Activated naive CD4-positive, alpha-beta T cell treated with anti-CD3 and anti-CD28 coated beads for 36 hours (primary cell): Measurements from ENCODE around the gene P2RY6. TPM values are rescaled to one million over a fixed set of nuclear protein-coding genes. Genes with fewer than 3 reads are reported as not detected.

Experiments
- CTCF ChIA-PET: fragments of 350-600 bp; sonication (Branson Sonifier 250); formaldehyde crosslinking; loops from one replicate; lab custom pipeline; 2021; ENCODE audit warnings: antibody characterized with exemption; lab: Charles Lee
- DNase-seq: peaks from one replicate; pipeline ENCODE4 v3.0.0-alpha.2; 2020
- H3K27ac Mint-ChIP-seq: one replicate; pipeline ENCODE4 v1.8.0; 2021; ENCODE audit warnings: mild to moderate bottlenecking, mixed read lengths
- H3K27me3 Mint-ChIP-seq: one replicate; pipeline ENCODE4 v1.8.0; 2021; ENCODE audit warnings: low read depth, mixed read lengths
- H3K36me3 Mint-ChIP-seq: one replicate; pipeline ENCODE4 v1.8.0; 2021; ENCODE audit warnings: low read depth, mixed read lengths
- H3K4me1 Mint-ChIP-seq: one replicate; pipeline ENCODE4 v1.8.0; 2021; ENCODE audit warnings: low read depth, mixed read lengths
- H3K4me3 Mint-ChIP-seq: one replicate; pipeline ENCODE4 v1.8.0; 2021; ENCODE audit warnings: mild to moderate bottlenecking, moderate library complexity, mixed read lengths
- H3K9me3 Mint-ChIP-seq: one replicate; pipeline ENCODE4 v1.8.0; 2021; ENCODE audit warnings: mixed read lengths
- intact Hi-C: fragments of 100-400 bp; cut with micrococcal nuclease; formaldehyde crosslinking; loops from one replicate; pipeline ENCODE4 v1.15.1; 2023
- total RNA-seq, 2 experiments: library from RNA; stranded (reverse); gene quantifications; one replicate each; pipeline ENCODE4 v1.2.3, GENCODE V29; 2021

Gene P2RY6, protein sequence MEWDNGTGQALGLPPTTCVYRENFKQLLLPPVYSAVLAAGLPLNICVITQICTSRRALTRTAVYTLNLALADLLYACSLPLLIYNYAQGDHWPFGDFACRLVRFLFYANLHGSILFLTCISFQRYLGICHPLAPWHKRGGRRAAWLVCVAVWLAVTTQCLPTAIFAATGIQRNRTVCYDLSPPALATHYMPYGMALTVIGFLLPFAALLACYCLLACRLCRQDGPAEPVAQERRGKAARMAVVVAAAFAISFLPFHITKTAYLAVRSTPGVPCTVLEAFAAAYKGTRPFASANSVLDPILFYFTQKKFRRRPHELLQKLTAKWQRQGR
- not detected for total RNA-seq

DNA sequence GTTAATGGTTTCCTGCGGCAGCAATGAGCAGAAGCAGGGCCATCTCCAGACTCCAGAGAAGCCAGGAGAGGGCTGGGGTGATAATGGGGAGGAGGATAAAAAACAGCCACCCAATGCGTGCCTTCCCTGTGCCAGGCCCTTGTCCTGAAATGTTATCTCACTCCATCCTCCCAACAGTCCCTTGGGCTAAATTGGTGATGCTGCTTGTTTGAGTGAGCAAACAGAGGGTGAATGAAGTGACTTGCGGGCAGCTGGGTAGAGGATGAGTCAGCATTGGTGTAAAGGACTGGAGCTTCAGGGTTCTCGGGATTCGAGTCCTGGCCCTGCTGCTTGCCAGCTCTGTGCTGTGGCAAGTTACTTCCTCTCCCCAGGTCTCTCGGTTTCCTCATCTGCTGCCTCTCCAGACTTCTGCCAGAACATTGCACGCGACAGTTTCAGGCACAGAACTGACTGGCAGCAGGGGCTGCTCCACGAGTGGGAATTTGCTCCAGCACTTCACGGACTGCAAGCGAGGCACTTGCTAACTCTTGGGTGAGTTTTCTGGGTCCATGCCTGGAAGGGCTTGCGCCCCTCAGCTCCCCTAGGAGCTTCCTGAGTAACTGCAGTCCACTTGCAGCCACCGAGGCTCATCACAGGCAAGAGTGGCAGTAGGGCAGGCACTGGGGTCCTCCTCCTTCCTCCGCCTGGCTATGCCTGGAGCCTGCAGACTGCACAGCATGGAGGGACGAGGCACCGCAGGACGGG, at the start of gene P2RY6:
Gene P2RY6 (plus strand): TSS at position 403 of the 744 bp plus-strand sequence. CDS start 24,181 bp downstream, outside the sequence.
- Mint-ChIP-seq H3K27ac (no peak within 1 kb of the TSS), H3K27me3 (no peaks in the 10 kb centered on the region), H3K9me3 (no peaks in the 10 kb centered on the region), H3K36me3 (no peaks in the 10 kb centered on the region), H3K4me1 (no peaks in the 10 kb centered on the region), H3K4me3 (no peak within 1 kb of the TSS)
- no peak for DNase-seq
- CTCF ChIA-PET: no interaction called here
- intact Hi-C loops: no loop called here

DNA sequence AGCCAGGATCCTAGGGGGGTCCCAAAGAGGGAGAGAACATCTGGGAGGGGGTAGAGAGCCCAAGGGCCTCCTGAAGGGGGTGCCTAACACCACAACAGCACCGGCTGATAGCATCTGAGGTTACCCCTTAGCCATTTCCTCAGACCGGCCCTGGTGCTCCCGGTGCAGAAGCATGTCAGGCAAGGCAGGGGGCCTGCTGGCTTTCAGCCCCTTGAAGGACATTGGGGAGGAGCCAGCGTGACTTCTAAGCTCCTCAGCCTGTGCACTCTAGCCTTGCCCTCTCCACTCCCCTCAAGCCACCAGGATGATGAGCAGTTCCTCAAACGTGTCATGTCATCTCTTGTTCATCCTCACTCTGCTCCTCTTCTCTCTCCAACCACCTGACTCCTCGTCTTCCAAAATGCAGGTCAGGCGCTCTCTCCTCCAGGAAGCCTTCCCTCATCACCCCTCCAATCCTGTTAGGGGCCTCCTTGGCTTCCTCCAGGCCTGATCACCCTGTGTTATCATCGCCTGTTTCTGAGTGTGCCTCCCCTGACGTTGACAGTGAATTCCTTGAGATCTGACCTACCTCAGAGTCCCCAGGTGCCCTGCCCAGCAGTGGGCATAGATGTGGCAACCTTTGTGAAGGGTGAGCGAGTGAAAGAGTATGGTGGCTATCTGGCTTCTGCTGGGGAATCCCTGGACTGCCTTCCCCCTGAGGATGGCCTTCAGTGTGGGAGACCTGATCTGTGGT, 48.0 kb upstream of the P2RY6 start:
- Mint-ChIP-seq H3K9me3 (no peaks in the 10 kb centered on the region), H3K27me3 (peaks cover 4% of the 10 kb centered on the region), H3K4me3 (no peak overlapping the region), H3K36me3 (no peaks in the 10 kb centered on the region), H3K4me1 (peaks cover under 1% of the 10 kb centered on the region), H3K27ac (no peak overlapping the region)
- DNase-seq: no peak
- CTCF ChIA-PET: no interaction called here
- intact Hi-C loops: no loop called here

DNA sequence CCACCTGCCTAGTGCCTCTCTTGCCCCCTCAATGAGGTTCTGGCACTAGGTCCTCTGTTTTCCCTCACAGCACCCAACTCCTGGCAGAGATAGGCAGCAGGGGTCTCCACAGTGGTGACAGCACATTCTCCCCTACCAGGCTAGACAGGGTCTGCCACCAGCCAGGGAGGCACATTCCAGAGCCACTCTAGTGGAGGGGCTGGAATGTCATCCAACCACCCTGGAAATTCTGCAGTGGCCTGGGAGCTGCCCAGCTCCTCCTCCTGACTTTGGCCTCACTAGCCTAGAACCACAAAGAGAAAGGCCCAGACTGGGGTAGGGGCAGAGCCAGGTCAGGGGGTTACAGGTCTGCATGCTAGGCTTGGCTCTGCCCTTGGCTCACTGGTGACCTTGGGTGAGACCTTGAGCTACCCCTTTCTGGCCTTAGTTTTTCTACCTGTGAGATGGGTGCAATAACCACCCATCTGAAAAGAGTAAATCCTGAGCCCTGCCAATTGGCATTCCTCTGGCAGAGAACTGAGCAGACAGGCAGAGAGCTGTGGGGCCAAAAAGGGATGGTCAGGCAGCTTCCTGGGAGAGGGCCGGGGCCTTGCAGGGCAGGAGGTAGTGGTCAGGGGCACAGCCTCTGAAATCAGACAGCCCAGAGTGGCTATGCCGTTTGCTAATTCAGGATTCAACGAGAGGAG, 47.0 kb upstream of the P2RY6 start:
- Mint-ChIP-seq H3K4me1 (no peaks in the 10 kb centered on the region), H3K9me3 (no peaks in the 10 kb centered on the region), H3K27ac (no peak overlapping the region), H3K27me3 (no peaks in the 10 kb centered on the region), H3K36me3 (no peaks in the 10 kb centered on the region), H3K4me3 (no peak overlapping the region)
- intact Hi-C loops: no loop called here
- CTCF ChIA-PET: no interaction called here
- no peak for DNase-seq

DNA sequence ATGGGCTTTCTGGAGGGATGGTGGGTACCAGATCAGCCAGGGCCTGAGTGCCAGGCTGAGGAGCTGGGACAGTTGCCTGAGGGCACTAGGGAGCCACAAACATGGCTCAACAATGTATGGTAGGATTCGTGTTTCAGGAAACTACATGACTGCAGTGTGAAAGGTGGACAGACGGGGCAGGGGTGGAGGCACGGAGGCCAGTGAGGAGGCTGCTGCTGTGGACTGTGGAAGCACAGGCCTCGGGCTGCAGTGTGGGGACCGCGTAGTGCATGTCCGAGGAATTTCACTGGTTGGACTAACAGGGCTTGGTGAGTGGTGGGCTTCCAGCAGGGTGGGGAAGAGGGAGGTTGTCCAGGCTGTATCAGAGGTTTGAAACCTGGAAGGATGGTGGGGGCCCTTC, 46.3 kb upstream of the P2RY6 start:
- no peaks in the 10 kb centered on the region for H3K36me3 Mint-ChIP-seq
- H3K4me3 Mint-ChIP-seq: no peak overlapping the region
- DNase-seq: no peak
- no peaks in the 10 kb centered on the region for H3K4me1 Mint-ChIP-seq
- CTCF ChIA-PET: no interaction called here
- H3K9me3 Mint-ChIP-seq: no peaks in the 10 kb centered on the region
- intact Hi-C loops: no loop called here
- no peak overlapping the region for H3K27ac Mint-ChIP-seq
- H3K27me3 Mint-ChIP-seq: no peaks in the 10 kb centered on the region

DNA sequence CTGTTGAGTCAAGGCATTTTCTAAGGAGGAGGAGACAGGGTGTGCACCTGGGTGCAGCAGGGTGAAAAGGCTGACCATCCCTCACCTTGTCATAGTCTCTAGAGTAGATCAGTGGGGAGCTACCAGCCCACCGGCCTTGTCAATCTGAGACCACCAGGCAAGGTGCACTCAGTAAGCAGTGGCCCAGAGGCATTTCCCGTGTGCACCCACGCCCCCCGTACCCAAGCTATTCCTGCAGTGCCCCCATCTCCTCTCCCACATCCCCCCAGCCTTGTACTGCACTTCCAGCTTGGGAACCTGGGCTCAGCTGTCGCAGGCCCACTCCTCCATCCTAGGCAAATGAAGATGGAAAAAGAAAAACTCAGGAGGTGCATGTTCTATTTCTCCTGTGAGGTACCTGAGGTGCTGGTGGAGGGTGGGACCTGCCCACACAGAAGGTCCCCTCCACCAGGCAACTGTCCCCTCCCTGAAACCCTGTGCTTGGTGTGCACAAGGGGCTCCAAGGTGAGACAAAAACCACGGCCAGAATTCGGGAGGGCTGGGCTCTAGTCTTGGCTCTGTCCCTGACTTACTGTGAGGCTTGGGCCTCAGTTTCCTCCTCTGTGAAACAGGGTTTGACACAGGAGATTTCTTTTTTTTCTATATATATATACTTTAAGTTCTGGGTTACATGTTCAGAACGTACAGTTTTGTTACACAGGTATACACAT, 45.7 kb upstream of the P2RY6 start:
- Mint-ChIP-seq H3K27ac (no peak overlapping the region), H3K4me1 (no peaks in the 10 kb centered on the region), H3K27me3 (no peaks in the 10 kb centered on the region), H3K9me3 (no peaks in the 10 kb centered on the region), H3K36me3 (no peaks in the 10 kb centered on the region), H3K4me3 (no peak overlapping the region)
- CTCF ChIA-PET: interaction anchor here (1.7 kb wide), 1 partner anchor 10 kb away, joined by 4 read pairs; no protein-coding TSS in a partner anchor
- no peak for DNase-seq
- intact Hi-C loops: no loop called here

DNA sequence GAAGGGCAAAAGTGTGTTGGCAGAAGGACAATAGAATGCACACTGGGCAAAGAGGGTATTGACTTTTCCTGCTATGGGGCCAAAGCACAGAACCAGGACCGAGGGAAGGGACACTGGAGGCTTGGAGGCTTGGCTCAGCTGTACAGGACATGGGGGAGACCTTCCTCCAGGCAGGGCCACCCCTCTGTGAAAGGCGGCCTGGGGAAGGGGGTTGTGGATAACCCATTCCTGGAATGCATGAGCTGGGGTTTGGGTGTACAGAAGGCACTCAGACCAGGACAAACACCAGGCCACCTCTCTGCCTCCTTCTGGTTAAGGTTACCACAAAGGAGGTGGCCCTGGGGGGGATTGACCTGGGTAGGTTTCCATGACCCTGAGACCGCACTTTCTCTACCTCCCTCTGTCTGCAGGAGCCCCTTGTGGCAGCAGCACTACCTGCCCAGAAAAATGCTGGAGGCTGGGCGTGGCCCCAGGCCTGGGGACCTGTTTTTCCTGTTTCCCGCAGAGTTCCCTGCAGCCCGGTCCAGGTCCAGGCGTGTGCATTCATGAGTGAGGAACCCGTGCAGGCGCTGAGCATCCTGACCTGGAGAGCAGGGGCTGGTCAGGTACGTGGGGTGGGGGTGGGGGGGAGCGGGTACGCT, 44.4 kb upstream of the P2RY6 start:
- Mint-ChIP-seq H3K4me1 (no peaks in the 10 kb centered on the region), H3K4me3 (no peak overlapping the region), H3K27ac (no peak overlapping the region), H3K36me3 (no peaks in the 10 kb centered on the region), H3K27me3 (no peaks in the 10 kb centered on the region), H3K9me3 (no peaks in the 10 kb centered on the region)
- intact Hi-C loops: no loop called here
- no peak for DNase-seq
- CTCF ChIA-PET: interaction anchor here (1.1 to 1.7 kb wide), 2 partner anchors 8 to 9 kb away, joined by 3 to 4 read pairs; no protein-coding TSS in a partner anchor

DNA sequence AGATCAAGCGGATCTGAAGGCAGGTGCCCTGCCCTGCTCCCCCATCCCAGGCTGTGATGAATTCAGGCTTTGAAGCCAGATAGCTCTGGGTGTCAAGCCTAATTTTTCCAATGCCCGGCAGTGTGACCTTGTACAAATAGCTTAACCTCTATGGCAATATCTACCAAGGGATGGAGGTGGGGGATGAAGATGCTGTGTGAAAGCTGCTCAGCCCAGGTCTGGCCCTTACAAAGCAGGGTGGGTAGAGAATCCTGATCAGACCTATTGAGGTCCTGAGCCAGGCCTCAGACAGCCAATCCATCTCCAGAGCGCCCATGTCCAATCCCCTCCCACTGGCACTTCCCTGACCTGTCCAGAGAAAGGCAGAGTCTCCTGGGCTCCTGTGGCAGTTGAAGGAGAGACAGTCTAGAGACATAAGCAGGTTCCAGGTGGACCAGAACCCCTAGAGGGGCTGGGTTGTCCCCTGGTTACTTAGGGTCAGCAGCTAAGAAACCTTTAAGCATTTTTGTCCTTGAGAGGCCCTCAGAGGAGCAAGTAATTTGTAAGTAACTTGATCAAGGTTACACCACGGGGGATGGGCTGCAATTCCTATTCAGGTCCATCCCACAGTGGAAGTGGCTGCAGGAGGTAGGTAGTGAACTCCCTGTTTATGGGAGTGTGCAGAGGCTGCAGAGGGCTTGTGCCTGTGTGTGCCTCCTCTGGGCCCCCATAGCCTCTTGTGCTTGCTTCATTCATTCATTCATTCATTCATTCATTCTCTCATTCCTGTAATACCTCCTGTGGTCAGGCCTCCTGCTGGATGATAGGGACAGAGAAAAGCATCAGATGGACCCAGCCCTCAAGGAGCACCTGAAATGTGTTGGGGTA, 43.6 kb upstream of the P2RY6 start:
- intact Hi-C loops: no loop called here
- Mint-ChIP-seq H3K4me3 (no peak overlapping the region), H3K9me3 (no peaks in the 10 kb centered on the region), H3K4me1 (no peaks in the 10 kb centered on the region), H3K27ac (no peak overlapping the region), H3K36me3 (no peaks in the 10 kb centered on the region), H3K27me3 (no peaks in the 10 kb centered on the region)
- CTCF ChIA-PET: interaction anchor here (1.1 to 1.7 kb wide), 2 partner anchors 8 to 9 kb away, joined by 3 to 4 read pairs; no protein-coding TSS in a partner anchor
- no peak for DNase-seq

DNA sequence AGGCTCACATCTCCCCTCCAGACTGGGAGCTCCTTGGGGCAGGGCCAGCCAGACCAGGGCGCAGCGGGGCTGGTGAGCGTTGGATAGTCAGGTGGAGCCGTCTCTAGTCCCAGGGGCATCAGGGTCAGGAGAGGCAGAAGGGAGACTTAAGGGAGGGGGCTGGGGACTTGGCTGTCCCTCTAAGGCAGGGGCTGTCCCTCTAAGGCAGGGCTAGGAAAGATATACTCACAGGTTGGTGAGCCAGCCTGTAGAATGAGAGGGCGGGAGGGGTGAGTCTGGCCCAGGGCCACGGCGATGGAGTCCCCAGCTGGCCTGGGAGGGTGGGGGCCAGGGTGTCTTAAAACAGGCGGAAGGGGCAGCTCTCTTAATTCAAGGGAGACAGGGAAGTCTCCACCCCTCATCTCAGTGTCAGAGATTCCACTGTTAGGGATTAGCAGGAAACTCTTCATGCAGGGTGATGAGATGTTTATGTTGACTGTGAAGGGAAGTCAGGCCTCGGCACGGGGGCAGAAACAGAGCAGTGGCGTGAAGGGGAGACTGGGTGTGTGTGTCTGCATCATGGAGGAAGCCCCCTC, 42.7 kb upstream of the P2RY6 start:
- CTCF ChIA-PET: interaction anchor here (0.6 kb wide), 1 partner anchor 61 kb away, joined by 3 read pairs; no protein-coding TSS in a partner anchor

DNA sequence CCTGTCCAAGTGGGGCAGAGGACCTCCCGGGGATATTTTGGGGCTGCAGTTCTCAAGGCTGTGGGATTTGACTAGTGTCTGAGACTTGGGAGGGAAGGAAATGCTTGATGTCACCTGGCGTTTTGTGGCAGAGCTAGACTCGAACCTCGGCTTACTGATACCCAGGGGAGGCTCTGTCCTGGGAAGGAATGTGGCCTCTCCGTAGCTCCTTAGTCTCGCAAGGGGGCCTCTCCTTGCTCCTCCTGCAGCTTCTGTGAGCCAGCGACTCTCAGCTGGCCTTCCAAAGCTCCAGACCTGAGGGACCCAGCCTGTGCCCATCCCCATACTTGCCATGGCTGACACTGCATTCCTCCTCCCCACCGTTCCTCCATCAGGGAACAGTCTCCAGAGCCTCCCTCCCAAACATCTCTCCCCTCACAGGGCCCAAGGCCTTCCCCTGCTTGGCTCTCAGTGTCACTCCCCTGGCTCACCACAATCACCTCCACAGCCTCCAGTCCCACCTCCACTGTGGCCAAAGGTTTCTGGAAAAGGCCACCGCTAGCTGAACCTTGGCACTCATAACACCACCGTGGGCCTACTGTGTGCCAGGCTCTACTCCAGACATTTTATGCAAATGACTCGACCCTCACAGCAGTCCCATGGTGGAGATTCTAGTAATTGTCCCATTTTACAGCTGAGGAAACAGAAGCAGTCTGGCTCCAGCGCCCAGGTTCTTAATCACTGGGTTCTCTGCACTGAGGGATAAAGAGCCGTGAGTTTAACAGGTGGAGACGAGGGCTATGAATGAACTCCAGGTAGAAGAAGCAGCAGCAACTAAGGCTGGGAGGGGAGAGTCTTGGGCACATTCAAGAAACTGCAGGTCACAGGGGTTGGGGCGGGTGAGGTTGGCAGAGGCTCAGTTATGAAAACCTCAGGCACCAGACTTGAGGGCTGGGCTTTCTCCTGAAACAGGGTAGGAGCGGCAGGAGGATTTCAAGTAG, 42.0 kb upstream of the P2RY6 start:
- no peak overlapping the region for H3K4me3 Mint-ChIP-seq
- peak; percentile 1 for DNase-seq
- intact Hi-C loops: no loop called here
- CTCF ChIA-PET: interaction anchor here (0.6 kb wide), 1 partner anchor 59 kb away, joined by 3 read pairs; no protein-coding TSS in a partner anchor
- H3K27me3 Mint-ChIP-seq: no peaks in the 10 kb centered on the region
- H3K4me1 Mint-ChIP-seq: no peaks in the 10 kb centered on the region
- no peaks in the 10 kb centered on the region for H3K9me3 Mint-ChIP-seq
- H3K27ac Mint-ChIP-seq: no peak overlapping the region
- H3K36me3 Mint-ChIP-seq: no peaks in the 10 kb centered on the region

More for the DNA sequence above, 42.7 kb upstream of the P2RY6 start:
- Mint-ChIP-seq H3K27me3 (no peaks in the 10 kb centered on the region), H3K27ac (no peak overlapping the region), H3K9me3 (no peaks in the 10 kb centered on the region), H3K4me3 (no peak overlapping the region), H3K4me1 (no peaks in the 10 kb centered on the region), H3K36me3 (no peaks in the 10 kb centered on the region)
- DNase-seq: no peak
- intact Hi-C loops: no loop called here
